Activated naive CD4-positive, alpha-beta T cell treated with anti-CD3 and anti-CD28 coated beads, Interleukin-2, amount 50 U/mL, for 16 hours (primary cell): ENCODE data around the gene NUMB.

ENCODE experiments used
- DNase-seq: peaks from one replicate; pipeline ENCODE4 v3.0.0-alpha.2; 2020

The NUMB gene

DNA sequence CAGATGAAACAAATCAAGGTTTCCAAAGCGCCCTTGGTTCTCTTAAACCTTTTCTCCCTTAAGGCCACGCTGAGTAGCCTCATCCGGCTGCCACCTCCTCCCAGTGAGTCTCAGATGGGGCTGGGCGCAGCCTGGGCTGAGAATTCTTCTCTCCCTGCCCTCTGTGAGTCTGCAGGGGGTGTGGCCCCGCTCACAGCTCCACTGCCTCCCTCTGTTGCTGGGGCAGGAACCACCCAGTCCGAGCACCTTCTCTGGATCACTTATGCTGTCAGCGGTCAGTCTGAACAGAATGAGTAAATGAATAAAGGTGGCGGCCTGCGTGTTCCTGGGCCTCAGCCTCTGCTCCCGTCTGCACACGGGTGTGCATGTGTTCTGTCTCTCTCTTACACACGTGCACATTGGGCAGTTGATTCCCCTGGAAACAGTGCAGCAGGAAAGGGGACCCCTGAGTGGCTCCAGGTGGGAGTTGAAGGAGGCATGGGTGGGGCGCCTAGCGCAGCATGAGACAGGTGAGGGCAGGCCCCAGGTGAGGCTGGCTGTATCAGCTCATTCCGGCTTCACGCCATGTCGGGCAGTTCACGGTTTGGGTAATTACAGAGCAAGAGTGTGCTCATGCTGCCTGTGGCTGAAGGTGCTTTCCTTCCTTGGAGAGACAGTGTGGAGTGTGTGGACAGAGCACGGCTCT is 216.7 kb downstream of the NUMB start:
- DNase-seq = no peak

- no peak for DNase-seq
These were observed 217.4 kb downstream of the NUMB start for GRCh38 chr14:73240816-73241480.

DNA sequence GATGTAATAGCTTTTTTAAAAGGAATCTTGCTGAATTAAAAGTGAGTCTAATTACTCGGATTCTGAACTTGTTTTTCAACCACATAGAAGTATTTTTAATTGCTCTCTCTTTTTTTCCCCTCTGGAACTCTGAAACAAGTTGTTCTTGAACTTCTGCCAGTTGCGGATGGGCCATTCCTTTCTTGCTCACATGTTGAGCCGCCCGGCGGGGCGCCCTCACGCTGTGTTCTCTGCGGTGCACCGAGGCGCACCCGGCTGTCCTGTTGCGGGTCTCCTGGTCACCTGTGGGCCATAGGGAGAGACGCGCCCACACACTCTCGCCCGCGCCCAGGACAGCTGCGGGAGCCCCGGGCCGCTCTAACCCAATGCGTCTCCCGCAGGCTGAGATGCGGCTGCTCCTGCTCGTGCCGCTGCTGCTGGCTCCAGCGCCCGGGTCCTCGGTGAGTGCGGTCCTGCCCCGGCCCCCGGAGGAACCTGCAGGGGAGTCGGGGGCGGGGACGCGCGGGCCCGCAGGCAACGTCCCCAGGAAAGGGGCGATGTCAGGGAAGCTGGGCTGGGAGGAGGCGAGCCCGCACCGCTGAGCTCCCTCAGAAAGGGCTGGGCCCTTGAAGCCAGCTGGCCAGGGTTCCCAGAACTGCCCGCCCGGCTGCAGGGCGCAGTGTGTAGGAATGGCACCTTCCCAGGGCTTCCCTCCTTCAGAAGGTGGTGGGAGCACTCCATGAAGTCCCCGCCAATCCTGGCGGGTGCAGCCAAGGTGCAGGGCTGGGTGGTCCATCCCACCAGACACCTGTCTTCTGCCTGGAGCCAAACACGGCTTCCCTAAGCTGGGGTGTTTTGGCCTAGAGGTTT is 218.7 kb downstream of the NUMB start:
- no peak for DNase-seq

- no peak for DNase-seq
These were observed 219.4 kb downstream of the NUMB start for GRCh38 chr14:73238941-73239340.

DNA sequence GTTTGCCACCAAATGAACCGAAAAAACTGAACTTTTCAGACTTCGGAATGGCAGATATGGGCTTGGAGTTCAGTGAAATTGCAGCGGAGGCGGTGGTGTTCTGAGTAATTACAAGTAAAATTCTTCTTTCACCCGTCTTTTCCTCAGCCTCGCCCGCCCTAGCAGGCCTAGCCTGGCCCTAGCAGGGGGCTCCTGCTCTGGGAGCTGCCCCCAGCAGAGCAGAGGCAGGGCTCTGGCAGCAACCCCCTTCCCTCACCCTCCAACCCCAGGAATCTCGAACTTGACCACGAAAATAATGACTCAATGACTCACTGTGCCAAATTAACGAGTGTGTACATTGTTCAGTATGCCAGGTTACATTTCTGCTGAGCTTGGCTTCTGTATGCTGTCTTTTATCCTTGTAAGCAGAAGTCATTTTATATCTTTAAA is 219.9 kb downstream of the NUMB start:
- no peak for DNase-seq

DNA sequence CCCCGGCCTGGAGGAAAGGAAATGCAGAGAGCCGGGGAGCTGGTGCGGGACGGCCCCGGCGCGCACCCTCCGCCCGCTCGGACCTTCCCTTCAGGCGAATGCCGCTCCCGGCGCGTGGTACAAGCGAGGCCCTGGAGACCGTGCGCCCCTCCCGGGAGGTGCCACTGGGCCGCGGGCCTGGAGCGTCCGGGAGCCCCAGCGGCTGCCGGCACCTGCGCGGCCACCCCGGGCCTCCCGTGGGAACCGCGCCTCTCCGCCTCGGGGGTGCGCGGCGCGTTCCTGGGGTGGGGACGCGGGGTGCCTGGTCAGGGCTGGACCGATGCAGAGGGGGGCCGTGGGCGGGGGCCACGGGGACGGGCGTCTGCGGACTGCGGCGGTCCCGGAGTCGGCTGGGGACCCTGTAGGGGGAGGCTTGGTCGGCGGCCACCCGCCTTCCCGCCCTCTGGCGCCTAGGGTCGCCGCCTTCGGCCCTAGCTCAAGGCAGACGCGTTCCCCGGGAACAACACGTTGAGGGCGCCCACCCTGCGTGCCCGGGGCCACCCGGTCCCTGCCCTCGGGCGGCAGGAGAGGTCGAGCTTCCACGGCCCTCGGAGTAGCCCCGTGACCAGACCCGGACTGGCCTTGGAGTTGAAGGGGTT is 220.4 kb downstream of the NUMB start:
- DNase-seq = no peak

- DNase-seq = no peak
These were observed 221.0 kb downstream of the NUMB start, which contains the start of gene PAPLN for GRCh38 chr14:73237219-73237785. Gene PAPLN, plus strand, starts transcription at chr14:73237506. Its CDS starts 2,273 bp downstream, at chr14:73239779.

DNA sequence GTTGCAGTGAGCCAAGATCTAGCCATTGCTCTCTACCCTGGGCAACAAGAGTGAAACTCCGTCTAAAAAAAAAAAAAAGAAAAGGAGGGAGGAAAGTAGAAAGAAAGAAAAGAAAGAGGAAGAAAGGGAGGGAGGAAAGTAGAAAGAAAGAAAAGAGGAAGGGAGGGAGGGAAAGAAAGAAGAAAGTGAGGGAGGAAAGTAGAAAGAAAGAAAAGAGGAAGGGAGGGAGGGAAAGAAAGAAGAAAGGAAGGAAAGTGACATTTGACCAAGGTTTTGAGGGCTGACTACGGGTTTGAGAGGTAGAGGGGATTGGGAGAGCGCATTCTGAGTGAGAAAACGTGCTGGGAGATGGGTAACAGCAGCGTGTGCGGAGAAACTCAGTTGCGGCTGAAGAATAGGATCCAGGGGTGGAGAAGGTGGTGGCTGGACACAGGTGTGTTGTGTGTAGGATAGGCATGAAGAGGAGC is 221.6 kb downstream of the NUMB start:
- DNase-seq = no peak

- DNase-seq = no peak
These were observed 222.2 kb downstream of the NUMB start for GRCh38 chr14:73236157-73236556.

DNA sequence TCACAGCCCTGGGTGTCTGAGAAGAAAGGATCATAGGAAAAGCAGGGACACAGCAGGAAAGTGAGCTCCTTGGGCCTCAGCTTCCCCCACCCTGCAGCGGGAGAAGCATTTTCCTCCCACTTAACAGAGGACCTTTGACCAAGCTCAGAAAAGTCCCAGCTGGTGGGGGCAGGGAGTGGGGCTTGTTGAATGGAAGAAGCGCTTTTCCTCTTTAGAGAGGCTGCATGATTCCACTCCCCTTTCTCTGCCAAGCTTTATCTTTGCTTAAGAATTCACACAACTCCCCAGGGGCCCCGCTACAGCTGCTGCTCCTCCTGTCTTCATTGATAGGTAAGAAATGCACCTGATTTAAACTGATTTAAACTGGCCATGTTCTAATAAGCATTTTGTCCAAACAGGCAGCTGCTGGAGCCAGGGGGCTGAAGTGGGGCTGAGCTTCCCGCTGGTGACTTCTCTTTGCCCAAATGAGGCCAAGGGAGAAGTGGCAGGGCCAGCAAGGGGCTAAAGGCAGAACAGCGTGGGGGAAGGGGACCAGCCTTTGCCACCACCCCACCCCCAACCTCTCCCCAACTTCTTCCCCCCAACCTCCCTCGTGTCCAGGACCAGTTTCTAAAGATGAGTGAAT is 222.7 kb downstream of the NUMB start:
- no peak for DNase-seq

- no peak for DNase-seq
These were observed 223.6 kb downstream of the NUMB start for GRCh38 chr14:73234586-73235394.

- DNase-seq = no peak
These were observed 224.3 kb downstream of the NUMB start for GRCh38 chr14:73234029-73234428.

GRCh38 chr14:73233564-73233963 is 224.8 kb downstream of the NUMB start:
- DNase-seq = no peak

DNA sequence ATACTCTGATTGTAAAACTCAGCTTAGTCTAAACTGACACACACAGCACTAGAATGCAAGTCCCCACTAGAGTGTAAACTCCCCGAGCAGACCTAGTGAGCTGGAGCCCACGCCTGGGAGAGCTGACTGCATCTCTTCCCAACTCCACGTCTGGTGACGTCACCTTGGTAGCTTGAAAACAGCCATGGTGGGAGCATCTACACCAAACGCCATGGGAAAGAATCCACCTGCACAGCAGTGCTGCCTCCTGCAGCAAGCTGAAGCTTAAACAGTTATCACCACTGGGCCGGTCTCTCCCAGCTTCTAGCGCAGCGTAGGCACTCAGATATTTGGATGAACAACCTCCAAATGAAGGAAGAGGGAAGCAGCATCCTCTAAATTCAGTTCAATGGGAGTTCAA is 225.4 kb downstream of the NUMB start:
- DNase-seq = no peak

DNA sequence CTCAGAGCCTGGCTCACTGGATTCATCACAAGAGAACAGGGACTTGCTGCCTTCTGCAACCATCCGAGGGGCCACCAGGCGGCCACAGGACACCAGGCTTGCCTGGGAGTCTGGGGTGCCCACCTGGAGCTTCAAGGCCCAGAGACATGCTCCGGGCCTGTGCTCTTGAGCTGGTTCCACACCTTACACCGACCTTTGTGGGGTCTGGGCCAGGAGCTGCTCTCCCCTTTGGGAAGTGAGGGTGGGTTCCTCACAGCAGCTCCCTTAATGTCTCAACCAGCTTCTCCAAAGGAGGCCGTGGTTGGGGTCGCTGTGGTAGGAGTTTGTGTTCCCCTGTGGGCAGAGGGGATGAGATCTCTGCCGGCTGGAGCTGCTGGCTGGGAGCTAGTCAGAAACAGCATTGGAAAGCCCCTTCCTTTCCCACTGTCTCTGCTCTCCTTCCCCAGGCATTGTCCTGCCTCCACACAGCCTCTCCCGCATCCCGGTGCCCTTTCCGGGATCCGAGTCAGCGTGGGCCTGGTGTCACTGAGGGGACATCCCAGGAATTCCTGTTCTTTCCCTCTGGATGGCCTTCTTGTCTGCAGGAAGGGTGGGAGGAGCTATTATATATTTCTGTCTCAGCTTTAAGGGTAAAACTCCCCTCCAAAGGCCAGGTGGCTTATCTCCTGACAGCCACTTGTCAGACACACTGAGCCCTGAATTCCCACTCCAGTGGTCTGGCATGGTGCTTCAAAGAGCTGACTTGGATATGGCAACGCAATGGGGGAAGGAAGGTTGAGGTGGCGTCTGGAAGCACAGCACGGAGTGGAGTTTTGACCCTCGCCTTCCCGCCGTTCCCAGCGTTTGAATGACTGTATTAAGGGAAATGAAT is 226.1 kb downstream of the NUMB start:
- no peak for DNase-seq

DNA sequence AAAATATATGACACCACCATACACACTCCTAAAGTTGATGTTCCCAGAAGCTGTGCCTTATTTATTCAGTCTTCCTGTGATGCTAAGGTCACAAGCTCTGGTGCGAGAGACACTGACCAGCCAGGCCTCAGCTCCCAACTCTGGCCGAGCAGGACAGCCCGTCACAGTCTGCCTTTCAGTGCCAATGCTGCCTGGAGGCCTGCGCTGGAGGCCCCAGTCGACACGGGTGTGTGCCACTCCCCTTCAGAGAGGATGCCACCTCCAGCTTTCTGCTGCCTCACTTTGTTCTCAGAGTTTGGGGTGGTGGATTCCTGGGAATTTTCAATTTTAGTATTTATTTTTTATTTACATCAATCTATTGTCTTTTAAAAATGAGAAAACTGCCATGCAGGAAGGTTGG is 228.3 kb downstream of the NUMB start:
- DNase-seq = no peak

GRCh38 chr14:73227812-73228781 is 230.2 kb downstream of the NUMB start:
- DNase-seq = no peak

DNA sequence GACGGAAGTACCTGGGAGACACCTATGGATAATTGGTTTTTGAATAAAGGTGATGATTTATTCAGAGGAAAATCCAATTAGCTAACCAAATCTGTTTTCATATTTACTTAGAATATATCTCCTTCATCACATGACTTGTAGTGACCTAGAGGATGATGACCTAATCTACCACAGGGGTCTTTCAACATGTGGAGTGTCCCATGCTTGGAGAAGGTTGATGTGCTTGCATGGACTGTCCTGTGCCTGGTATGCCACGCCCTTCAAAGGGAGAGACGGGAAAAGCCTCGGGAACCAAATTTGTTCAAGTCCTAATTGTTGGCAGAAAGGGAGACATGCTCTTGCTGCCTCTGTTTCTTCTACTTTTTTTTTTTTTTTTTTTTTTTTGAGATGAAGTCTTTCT is 232.8 kb downstream of the NUMB start:
- no peak for DNase-seq
